ENCODE measurements around the gene DRC1. TPM values are rescaled to one million over a fixed set of nuclear protein-coding genes. Genes with fewer than 3 reads are reported as not detected.
A peak's percentile ranks its signal among the peaks of the same experiment; 100 is the strongest.
"Not testable (repeated sequence)": the region's sequence is repeated elsewhere in the genome, so short reads cannot be mapped to it uniquely, and the experiment has no call there.

DRC1 gene
- not detected in 2 replicates for total RNA-seq

DNA sequence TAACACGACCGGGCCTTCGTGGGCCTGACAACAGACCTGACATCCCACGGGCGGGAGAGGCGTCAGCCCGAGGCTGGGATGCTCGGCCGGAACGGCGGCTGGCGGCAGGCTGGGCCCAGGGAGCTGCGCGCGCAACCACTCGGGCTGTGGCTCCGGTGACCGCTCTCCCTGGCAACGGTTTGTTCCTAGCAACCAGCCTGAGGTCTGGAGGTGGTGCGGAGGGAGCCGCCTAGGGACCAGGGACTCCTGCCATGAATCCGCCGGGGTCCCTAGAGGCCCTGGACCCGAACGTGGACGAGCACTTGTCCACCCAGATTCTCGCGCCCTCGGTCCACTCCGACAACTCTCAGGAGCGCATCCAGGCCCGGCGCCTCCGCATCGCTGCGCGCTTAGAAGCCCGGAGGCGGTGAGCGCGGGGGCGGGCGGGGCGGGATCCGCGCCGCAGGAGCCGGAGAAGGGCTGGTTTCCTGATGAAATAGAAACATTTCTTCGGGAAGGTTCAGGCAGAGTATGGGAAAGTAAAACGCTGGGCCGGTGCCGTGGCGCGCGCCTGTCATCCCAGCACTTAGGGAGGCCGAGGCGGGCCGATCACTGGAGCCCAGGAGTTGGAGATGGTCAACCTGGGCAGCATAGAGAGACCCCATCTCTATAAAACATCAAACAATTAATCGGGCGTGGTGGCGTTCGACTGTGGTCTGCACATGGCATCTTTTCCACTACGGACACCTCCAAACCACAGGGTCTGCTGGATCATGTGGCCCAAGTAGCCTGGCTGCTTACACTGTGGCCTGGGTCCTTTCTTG, at the start of gene DRC1:
Gene DRC1, plus strand, starts transcription at position 182 of the 803 bp plus-strand sequence. Its CDS starts 70 bp downstream, at position 252.
- H3K36me3 Mint-ChIP-seq (ENCODE audit: low read depth), result no peaks in the 10 kb centered on the region

DNA sequence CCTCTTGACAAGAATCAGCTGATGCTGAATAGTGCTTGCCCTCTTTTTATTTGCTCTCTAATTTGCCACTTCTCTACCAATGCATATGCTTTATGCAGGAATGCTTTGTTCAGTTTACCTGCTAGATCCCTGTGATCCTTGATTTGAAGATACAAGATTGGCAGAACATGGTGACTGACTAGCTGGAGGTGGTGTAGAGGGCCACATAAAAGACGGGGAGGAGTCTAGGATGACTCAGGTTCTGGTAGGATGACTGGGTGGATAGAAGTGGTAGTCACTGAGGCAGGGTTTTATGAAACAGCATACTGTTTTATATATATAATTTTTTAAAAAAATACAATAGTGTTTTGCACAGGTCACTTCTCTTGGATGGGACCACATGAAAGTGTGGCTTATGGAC, 48.8 kb upstream of the DRC1 start:
- no peaks in the 10 kb centered on the region for H3K27me3 Mint-ChIP-seq
- DNase-seq, result no peak
- peaks cover 41% of the 10 kb centered on the region for H3K4me1 Mint-ChIP-seq
- no peaks in the 10 kb centered on the region for H3K9me3 Mint-ChIP-seq
- peak overlapping the region; percentile 45 for H3K27ac Mint-ChIP-seq
- peaks cover 32% of the 10 kb centered on the region for H3K36me3 Mint-ChIP-seq (ENCODE audit: low read depth)
- no peak overlapping the region for H3K4me3 Mint-ChIP-seq
- intact Hi-C loops (cut with micrococcal nuclease), result no loop called here

More for the DNA sequence above, at the start of gene DRC1:
- H3K4me3 Mint-ChIP-seq, result no peak within 1 kb of the TSS
- H3K4me1 Mint-ChIP-seq, result peaks cover 9% of the 10 kb centered on the region
- H3K9me3 Mint-ChIP-seq, result no peaks in the 10 kb centered on the region
- H3K27me3 Mint-ChIP-seq, result peaks cover 4% of the 10 kb centered on the region
- intact Hi-C loops (cut with micrococcal nuclease), result no loop called here
- peak; percentile 85 for DNase-seq
- no peak within 1 kb of the TSS for H3K27ac Mint-ChIP-seq

DNA sequence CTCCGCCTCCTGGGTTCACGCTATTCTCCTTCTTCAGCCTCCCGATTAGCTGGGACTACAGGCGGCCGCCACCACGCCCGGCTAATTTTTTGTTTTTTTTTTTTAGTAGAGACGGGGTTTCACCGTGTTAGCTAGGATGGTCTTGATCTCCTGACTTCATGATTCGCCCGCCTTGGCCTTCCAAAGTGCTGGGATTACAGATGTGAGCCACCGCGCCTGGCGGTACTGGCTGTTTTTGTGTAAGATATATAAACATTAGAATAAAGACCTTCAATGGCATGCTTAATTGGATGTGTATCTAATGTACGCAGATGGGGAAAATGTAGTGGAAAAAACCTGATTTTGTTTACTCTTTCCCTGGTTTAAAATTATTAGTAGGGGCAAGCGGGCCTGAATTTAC, 47.3 kb upstream of the DRC1 start:
- peaks cover 43% of the 10 kb centered on the region for H3K4me1 Mint-ChIP-seq
- H3K27ac Mint-ChIP-seq; H3K4me3 Mint-ChIP-seq; H3K9me3 Mint-ChIP-seq; DNase-seq; intact Hi-C loops (cut with micrococcal nuclease); H3K27me3 Mint-ChIP-seq: not testable (repeated sequence)
- peaks cover 31% of the 10 kb centered on the region for H3K36me3 Mint-ChIP-seq (ENCODE audit: low read depth)

DNA sequence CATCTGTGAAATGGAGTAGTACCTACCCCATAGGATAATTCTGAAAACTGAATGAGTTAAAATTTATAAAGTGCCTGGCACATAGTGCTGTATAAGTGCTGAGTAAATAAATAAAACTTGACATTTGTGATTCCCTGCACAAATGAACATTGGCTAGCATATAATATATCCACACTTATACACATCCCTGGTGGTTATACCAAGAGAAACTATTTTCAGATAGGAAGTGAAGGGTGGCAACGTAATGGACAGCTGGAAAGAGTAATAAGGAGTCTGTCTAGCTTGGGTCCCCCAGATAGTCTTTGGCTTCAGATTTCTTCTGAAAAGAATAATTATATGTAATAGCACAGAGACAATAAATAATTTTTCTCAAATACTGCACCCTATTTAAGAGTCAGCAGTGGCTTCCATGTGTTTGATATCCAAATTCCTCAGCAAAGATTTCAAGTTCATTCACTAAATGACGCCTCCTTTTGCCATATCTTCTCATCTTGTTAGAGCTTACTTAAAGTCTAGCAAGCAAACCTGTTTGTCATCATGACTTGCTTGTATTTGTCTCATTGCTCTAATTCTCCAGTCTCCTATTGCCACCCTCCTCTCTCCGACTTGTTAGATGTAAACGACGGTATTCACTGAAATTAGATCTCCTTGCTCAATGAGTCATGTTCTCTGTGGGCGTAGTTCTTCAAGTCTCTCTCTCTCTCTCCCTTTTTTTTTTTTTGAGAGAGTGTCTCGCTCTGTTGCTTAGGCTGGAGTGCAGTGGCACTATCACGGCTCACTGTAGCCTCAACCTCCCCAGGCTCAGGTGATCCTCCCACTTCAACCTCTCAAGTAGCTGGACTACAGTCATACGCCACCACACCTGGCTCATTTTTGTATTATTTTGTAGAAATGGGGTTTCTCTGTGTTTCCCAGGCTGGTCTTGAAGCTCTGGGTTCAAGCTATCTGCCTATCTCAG, 46.4 kb upstream of the DRC1 start:
- H3K27ac Mint-ChIP-seq, result peak overlapping the region; percentile 43

DNA sequence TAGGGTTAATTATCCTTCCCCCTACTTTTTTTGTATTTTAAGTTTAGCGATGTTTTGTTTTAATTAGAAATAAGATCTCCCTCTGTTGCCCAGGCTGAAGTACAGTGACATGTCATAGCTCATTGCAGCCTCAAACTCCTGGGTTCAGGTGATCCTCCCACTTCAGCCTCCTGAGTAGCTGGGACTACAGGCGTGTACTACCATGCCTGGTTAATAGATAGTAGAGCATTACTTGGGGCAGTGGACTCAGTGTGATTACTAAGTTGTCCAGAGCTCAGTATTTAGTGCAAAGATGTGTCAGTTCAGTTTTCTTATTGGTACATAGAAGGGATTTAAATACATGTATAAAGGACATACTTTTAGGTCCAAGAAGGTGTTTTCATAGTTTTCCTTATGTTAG, 45.6 kb upstream of the DRC1 start:
- intact Hi-C loops (cut with micrococcal nuclease), result no loop called here
- H3K36me3 Mint-ChIP-seq (ENCODE audit: low read depth), result peaks cover 30% of the 10 kb centered on the region
- DNase-seq, result no peak
- H3K4me1 Mint-ChIP-seq, result peaks cover 50% of the 10 kb centered on the region
- H3K27ac Mint-ChIP-seq, result peak overlapping the region; percentile 62
- no peak overlapping the region for H3K4me3 Mint-ChIP-seq
- H3K27me3 Mint-ChIP-seq, result no peaks in the 10 kb centered on the region
- no peaks in the 10 kb centered on the region for H3K9me3 Mint-ChIP-seq

More for the DNA sequence above, 46.4 kb upstream of the DRC1 start:
- DNase-seq, result no peak
- no peaks in the 10 kb centered on the region for H3K27me3 Mint-ChIP-seq
- peaks cover 31% of the 10 kb centered on the region for H3K36me3 Mint-ChIP-seq (ENCODE audit: low read depth)
- no peaks in the 10 kb centered on the region for H3K9me3 Mint-ChIP-seq
- peaks cover 47% of the 10 kb centered on the region for H3K4me1 Mint-ChIP-seq
- H3K4me3 Mint-ChIP-seq, result no peak overlapping the region
- intact Hi-C loops (cut with micrococcal nuclease), result loop anchor here (1.0 kb wide), 1 partner anchor 9 kb away; the partner anchor contains the start of genes ADGRF3 and SELENOI

DNA sequence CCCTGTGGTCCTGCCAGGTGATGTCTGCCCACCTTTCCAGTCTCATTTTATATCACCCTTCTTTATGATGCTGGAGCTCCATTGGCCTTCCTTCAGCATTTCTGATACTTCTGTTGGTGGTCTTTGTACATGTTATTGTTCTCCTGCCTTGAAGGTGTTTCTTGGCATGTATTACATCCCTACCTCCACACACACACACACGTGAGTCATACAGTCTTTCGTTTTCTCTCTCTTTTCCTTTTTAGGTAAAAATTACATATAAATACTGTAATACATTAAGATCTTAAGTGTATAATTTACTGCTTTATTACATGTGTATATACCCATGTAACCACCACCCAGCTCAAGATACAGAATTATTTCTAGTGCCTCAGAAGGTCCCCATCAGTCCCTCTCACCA, 44.9 kb upstream of the DRC1 start:
- Mint-ChIP-seq H3K27me3 (no peaks in the 10 kb centered on the region), H3K4me1 (peaks cover 48% of the 10 kb centered on the region), H3K27ac (peak overlapping the region; percentile 31), H3K4me3 (no peak overlapping the region), H3K36me3 (ENCODE audit: low read depth) (peaks cover 27% of the 10 kb centered on the region), H3K9me3 (no peaks in the 10 kb centered on the region)
- DNase-seq, result no peak
- intact Hi-C loops (cut with micrococcal nuclease), result no loop called here

DNA sequence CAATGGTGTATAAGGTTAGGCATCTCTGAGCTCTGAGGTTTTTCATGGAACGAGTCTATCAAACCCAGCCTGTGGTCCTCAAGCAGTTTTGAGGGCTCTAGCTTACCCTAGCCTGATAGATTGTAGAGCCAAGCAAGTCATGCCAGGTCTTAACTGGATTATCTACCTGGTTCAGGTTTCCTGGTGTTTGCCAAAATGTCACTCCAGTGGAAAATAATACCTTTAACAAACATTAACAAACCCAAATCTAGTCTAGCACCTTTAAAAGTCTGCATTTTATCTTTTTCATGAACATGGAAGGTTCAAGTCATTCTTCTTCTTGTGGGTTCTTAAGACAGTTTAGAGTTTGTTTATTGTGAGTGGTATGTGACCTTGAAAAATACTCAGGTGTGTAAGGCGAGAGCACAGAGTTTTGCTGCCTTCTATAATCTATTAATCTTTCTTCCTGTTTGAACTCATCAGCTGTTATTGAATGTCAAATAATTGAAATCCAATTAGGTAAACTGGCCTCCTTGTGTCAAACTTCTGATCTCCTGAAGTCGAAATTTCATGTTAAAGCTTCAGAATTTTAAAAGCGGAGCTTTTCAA, 41.7 kb upstream of the DRC1 start:
- intact Hi-C loops (cut with micrococcal nuclease), result no loop called here
- Mint-ChIP-seq H3K36me3 (ENCODE audit: low read depth) (peaks cover 28% of the 10 kb centered on the region), H3K27me3 (no peaks in the 10 kb centered on the region), H3K27ac (no peak overlapping the region), H3K9me3 (no peaks in the 10 kb centered on the region), H3K4me1 (peaks cover 44% of the 10 kb centered on the region), H3K4me3 (no peak overlapping the region)
- no peak for DNase-seq

DNA sequence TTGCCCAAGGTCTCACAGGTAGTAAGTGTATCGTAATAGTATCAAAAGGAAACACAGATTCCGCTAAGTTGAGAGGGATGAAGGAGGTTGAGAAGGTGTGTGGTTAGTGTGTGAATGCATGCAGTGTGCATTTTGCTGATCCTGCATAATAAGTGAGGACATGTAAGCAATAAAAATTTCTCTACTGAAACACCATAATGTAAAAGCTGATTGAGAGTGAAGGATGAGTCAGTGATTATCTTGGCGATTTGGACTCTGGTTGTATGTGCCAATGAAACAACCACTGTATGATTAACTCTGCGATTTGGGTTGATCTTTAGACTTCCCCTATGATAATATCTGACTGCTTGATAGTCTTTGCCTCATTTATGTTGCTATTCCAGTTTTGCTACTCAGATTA, 38.4 kb upstream of the DRC1 start:
- Mint-ChIP-seq H3K9me3 (no peaks in the 10 kb centered on the region), H3K27ac (peak overlapping the region; percentile 14), H3K4me1 (peaks cover 28% of the 10 kb centered on the region), H3K4me3 (no peak overlapping the region), H3K27me3 (no peaks in the 10 kb centered on the region), H3K36me3 (ENCODE audit: low read depth) (peaks cover 34% of the 10 kb centered on the region)
- intact Hi-C loops (cut with micrococcal nuclease), result no loop called here
- peak; percentile 39 for DNase-seq

DNA sequence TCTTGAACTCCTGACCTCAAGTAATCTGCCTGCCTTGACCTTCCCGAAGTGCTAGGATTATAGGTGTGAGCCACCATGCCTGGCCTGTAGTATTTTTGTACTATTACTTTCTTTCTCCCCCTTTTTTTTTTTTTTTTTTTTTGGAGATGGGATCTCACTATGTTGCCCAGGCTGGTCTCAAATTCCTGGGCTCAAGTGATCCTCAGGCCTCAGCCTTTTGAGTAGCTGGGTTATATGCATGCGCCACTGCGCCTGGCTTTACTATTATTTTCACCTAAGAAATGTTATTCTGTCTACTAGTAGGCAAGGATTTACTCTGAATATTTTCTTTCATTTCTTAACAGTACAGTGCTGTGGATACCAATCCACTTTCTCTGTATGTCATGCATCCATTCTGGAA, 37.8 kb upstream of the DRC1 start:
- Mint-ChIP-seq H3K27ac (no peak overlapping the region), H3K9me3 (no peaks in the 10 kb centered on the region), H3K36me3 (ENCODE audit: low read depth) (peaks cover 36% of the 10 kb centered on the region), H3K4me3 (no peak overlapping the region), H3K27me3 (no peaks in the 10 kb centered on the region), H3K4me1 (peaks cover 26% of the 10 kb centered on the region)
- intact Hi-C loops (cut with micrococcal nuclease), result no loop called here
- DNase-seq, result no peak

DNA sequence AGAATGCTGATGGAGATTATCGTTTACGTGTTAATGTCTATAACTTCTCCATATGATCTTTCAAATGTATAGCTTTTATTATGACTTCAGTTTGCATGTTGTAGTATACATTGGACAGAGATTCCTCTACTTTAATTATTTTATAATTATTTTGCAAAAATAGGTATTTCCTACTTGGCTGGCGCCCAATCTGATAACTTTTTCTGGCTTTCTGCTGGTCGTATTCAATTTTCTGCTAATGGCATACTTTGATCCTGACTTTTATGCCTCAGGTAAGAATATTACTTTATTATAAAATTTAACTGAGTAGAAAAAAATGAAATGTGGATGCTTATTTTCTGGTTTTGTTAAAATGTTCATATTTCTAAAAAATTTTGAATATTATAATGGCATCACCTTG, 37.1 kb upstream of the DRC1 start:
- no peaks in the 10 kb centered on the region for H3K27me3 Mint-ChIP-seq
- H3K9me3 Mint-ChIP-seq, result no peaks in the 10 kb centered on the region
- H3K27ac Mint-ChIP-seq, result no peak overlapping the region
- intact Hi-C loops (cut with micrococcal nuclease), result no loop called here
- peaks cover 19% of the 10 kb centered on the region for H3K4me1 Mint-ChIP-seq
- H3K4me3 Mint-ChIP-seq, result no peak overlapping the region
- H3K36me3 Mint-ChIP-seq (ENCODE audit: low read depth), result peaks cover 41% of the 10 kb centered on the region
- no peak for DNase-seq

DNA sequence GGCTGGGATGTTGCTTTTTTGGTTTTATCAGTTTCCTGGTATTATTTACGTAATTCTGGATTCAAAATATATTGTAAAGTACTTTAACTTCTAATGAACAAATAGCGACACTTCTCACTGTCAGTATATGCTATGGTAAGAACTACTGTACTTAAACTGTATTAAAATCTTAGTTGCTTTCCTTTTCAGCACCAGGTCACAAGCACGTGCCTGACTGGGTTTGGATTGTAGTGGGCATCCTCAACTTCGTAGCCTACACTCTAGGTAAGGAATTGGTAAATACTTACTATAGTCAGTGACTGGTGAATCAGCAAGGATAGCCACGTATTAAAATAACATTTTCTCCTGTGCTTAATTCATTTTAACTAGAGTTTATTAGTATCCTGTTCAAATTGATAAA, 34.8 kb upstream of the DRC1 start:
- peaks cover 11% of the 10 kb centered on the region for H3K4me1 Mint-ChIP-seq
- intact Hi-C loops (cut with micrococcal nuclease), result no loop called here

DNA sequence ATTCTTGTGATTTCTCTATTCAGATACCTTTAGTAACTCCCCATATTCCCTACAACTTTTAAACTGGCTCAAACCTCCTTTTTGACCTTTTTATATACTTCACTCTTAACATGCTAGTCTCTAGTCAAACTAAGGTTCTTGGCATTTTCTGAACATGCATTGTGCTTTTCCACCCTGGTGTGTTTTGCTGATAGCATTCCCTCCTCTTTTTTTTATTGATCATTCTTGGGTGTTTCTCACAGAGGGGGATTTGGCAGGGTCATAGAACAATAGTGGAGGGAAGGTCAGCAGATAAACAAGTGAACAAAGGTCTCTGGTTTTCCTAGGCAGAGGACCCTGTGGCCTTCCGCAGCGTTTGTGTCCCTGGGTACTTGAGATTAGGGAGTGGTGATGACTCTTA, 32.1 kb upstream of the DRC1 start:
- H3K4me1 Mint-ChIP-seq; H3K27me3 Mint-ChIP-seq; H3K27ac Mint-ChIP-seq; intact Hi-C loops (cut with micrococcal nuclease); H3K4me3 Mint-ChIP-seq; DNase-seq; H3K9me3 Mint-ChIP-seq: not testable (repeated sequence)
- H3K36me3 Mint-ChIP-seq (ENCODE audit: low read depth), result peaks cover 51% of the 10 kb centered on the region

More for the DNA sequence above, 34.8 kb upstream of the DRC1 start:
- H3K36me3 Mint-ChIP-seq (ENCODE audit: low read depth), result peaks cover 40% of the 10 kb centered on the region
- H3K9me3 Mint-ChIP-seq, result no peaks in the 10 kb centered on the region
- H3K27me3 Mint-ChIP-seq, result no peaks in the 10 kb centered on the region
- no peak for DNase-seq
- no peak overlapping the region for H3K27ac Mint-ChIP-seq
- no peak overlapping the region for H3K4me3 Mint-ChIP-seq

DNA sequence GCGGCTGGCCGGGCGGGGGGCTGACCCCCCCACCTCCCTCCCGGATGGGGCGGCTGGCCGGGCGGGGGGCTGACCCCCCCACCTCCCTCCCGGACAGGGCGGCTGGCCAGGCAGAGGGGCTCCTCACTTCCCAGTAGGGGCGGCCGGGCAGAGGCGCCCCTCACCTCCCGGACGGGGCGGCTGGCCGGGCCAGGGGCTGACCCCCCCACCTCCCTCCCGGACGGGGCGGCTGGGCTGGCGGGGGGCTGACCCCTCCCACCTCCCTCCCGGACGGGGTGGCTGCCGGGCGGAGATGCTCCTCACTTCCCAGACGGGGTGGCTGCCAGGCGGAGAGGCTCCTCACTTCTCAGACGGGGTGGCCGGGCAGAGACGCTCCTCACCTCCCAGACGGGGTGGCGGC, 30.8 kb upstream of the DRC1 start:
- H3K4me3 Mint-ChIP-seq; H3K27ac Mint-ChIP-seq; intact Hi-C loops (cut with micrococcal nuclease); H3K27me3 Mint-ChIP-seq; DNase-seq; H3K9me3 Mint-ChIP-seq; H3K4me1 Mint-ChIP-seq: not testable (repeated sequence)
- H3K36me3 Mint-ChIP-seq (ENCODE audit: low read depth), result peaks cover 52% of the 10 kb centered on the region

DNA sequence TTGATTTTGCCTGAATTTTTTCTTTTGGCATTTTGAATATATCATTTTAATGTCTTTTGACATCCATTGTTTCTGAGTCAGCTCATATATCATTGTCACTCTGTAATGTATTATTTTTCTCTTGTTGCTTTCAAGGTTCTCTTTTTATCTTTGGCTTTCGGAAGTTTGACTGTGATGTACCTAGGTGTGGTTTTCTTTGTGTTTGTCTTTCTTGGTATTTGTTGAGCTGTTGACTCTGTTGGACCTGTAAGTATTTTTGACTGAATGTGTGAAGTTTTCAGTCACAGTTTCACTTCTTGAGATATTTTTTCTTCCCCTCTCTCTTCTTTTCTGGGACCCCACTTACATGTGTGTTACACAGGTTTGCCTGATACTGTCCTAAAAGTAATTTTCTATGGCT, 24.9 kb upstream of the DRC1 start:
- Mint-ChIP-seq H3K27ac (peak overlapping the region; percentile 80), H3K36me3 (ENCODE audit: low read depth) (peaks cover 55% of the 10 kb centered on the region), H3K9me3 (no peaks in the 10 kb centered on the region), H3K27me3 (no peaks in the 10 kb centered on the region), H3K4me3 (peak overlapping the region; percentile 44), H3K4me1 (peaks cover 26% of the 10 kb centered on the region)
- intact Hi-C loops (cut with micrococcal nuclease), result no loop called here
- DNase-seq, result no peak
